Endothelial cell of umbilical vein (primary cell): Measurements from ENCODE around the gene ZNF366.

Experiments
- EZH2 ChIP-seq: IDR thresholded peaks from 2 replicates; pipeline ENCODE4 v1.6.1; 2012; ENCODE audit warnings: borderline replicate concordance, low read depth, mild to moderate bottlenecking, moderate library complexity, low read length, inconsistent platforms; ENCODE audit not compliant: severe bottlenecking
- FOS ChIP-seq: IDR thresholded peaks from 2 replicates; pipeline ENCODE4 v1.6.1; 2011; ENCODE audit warnings: mild to moderate bottlenecking, low read length, moderate library complexity, borderline replicate concordance; ENCODE audit not compliant: insufficient read depth
- GATA2 ChIP-seq: IDR thresholded peaks from 2 replicates; pipeline ENCODE4 v1.7.0; 2011; ENCODE audit warnings: low read depth, mild to moderate bottlenecking, moderate library complexity, mixed read lengths, low read length; ENCODE audit not compliant: insufficient read length, insufficient read depth
- JUN ChIP-seq: IDR thresholded peaks from 2 replicates; pipeline ENCODE4 v1.6.1; 2011; ENCODE audit warnings: borderline replicate concordance, low read depth; ENCODE audit not compliant: insufficient read length, insufficient read depth
- MYC ChIP-seq: IDR thresholded peaks from one replicate; pipeline ENCODE4 v1.6.1; 2011; ENCODE audit warnings: mild to moderate bottlenecking, low read depth, low read length
- POLR2A ChIP-seq: IDR thresholded peaks from 2 replicates; pipeline ENCODE4 v1.6.1; 2012; ENCODE audit warnings: low read depth, mild to moderate bottlenecking, control low read depth, low read length
- POLR2AphosphoS5 ChIP-seq: IDR thresholded peaks from 2 replicates; pipeline ENCODE4 v1.6.1; 2012; ENCODE audit warnings: low read depth, mild to moderate bottlenecking, control low read depth, low read length, moderate library complexity; ENCODE audit not compliant: insufficient read depth
- TF ChIP-seq, protein P1 (sequence below), 2 donors: IDR thresholded peaks; 1 replicate in 1 of 2; 2 replicates in 1 of 2; pipeline ENCODE4 v1.5.1; 2011; ENCODE audit warnings: low read length in 2 of 2, mild to moderate bottlenecking in 2 of 2, moderate library complexity in 2 of 2, control low read depth in 1 of 2, inconsistent platforms in 1 of 2, low read depth in 1 of 2; ENCODE audit not compliant: insufficient read depth in 1 of 2; ENCODE audit errors: extremely low read depth in 1 of 2
- TF ChIP-seq, protein P2 (sequence below): IDR thresholded peaks from 2 replicates; pipeline ENCODE4 v1.6.1; 2011; ENCODE audit not compliant: insufficient read depth, insufficient read length

- TF ChIP-seq, protein P1, sequence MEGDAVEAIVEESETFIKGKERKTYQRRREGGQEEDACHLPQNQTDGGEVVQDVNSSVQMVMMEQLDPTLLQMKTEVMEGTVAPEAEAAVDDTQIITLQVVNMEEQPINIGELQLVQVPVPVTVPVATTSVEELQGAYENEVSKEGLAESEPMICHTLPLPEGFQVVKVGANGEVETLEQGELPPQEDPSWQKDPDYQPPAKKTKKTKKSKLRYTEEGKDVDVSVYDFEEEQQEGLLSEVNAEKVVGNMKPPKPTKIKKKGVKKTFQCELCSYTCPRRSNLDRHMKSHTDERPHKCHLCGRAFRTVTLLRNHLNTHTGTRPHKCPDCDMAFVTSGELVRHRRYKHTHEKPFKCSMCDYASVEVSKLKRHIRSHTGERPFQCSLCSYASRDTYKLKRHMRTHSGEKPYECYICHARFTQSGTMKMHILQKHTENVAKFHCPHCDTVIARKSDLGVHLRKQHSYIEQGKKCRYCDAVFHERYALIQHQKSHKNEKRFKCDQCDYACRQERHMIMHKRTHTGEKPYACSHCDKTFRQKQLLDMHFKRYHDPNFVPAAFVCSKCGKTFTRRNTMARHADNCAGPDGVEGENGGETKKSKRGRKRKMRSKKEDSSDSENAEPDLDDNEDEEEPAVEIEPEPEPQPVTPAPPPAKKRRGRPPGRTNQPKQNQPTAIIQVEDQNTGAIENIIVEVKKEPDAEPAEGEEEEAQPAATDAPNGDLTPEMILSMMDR (IDR thresholded peaks at IDR 0.05; ENCODE audit: extremely low read depth in 1 of 2, insufficient read depth in 1 of 2, low read depth in 1 of 2, low read length in 2 of 2) = no peak
- TF ChIP-seq MYC (no peak), POLR2A (no peak), POLR2AphosphoS5 (no peak), FOS (no peak), EZH2 (no peak), GATA2 (no peak), JUN (no peak)
- TF ChIP-seq, protein P2, sequence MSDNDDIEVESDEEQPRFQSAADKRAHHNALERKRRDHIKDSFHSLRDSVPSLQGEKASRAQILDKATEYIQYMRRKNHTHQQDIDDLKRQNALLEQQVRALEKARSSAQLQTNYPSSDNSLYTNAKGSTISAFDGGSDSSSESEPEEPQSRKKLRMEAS = no peak
These were observed 67.0 kb downstream of the ZNF366 start for GRCh38 chr5:72440207-72440638.
